ENCODE data around the gene ADARB2. TPM values are rescaled to one million over a fixed set of nuclear protein-coding genes. Genes with fewer than 3 reads are reported as not detected.

ADARB2 gene
- total RNA-seq, 1 donor from 2014 or later, result 1.3 TPM

- no peak for DNase-seq (ENCODE audit: low spot score)
These were observed 543.2 kb downstream of the ADARB2 start for GRCh38 chr10:1194161-1194560.

- no peak for DNase-seq (ENCODE audit: low spot score)
These were observed 543.8 kb downstream of the ADARB2 start for GRCh38 chr10:1193561-1193960.

- no peak for DNase-seq (ENCODE audit: low spot score)
These were observed 545.6 kb downstream of the ADARB2 start for GRCh38 chr10:1191752-1192151.

GRCh38 chr10:1190791-1191490 lies 546.4 kb downstream of the ADARB2 start:
- DNase-seq (ENCODE audit: low spot score), result no peak

GRCh38 chr10:1190052-1190395 lies 547.3 kb downstream of the ADARB2 start:
- DNase-seq (ENCODE audit: low spot score), result no peak

- DNase-seq (ENCODE audit: low spot score), result no peak
These were observed 547.9 kb downstream of the ADARB2 start for GRCh38 chr10:1189166-1190051.

- DNase-seq (ENCODE audit: low spot score), result no peak
These were observed 548.7 kb downstream of the ADARB2 start for GRCh38 chr10:1188558-1189135.

GRCh38 chr10:1187855-1188557 lies 549.3 kb downstream of the ADARB2 start:
- DNase-seq (ENCODE audit: low spot score), result no peak

- no peak for DNase-seq (ENCODE audit: low spot score)
These were observed 550.0 kb downstream of the ADARB2 start for GRCh38 chr10:1187151-1187854.

- no peak for DNase-seq (ENCODE audit: low spot score)
These were observed 550.7 kb downstream of the ADARB2 start for GRCh38 chr10:1186683-1186990.

- no peak for DNase-seq (ENCODE audit: low spot score)
These were observed 551.2 kb downstream of the ADARB2 start for GRCh38 chr10:1185911-1186682.

- no peak for DNase-seq (ENCODE audit: low spot score)
These were observed 552.5 kb downstream of the ADARB2 start for GRCh38 chr10:1184541-1185430.

- DNase-seq (ENCODE audit: low spot score), result no peak
These were observed 553.6 kb downstream of the ADARB2 start for GRCh38 chr10:1183701-1184100.

- DNase-seq (ENCODE audit: low spot score), result no peak
These were observed 554.3 kb downstream of the ADARB2 start for GRCh38 chr10:1183033-1183396.

GRCh38 chr10:1182280-1183032 lies 554.9 kb downstream of the ADARB2 start:
- DNase-seq (ENCODE audit: low spot score), result no peak

- DNase-seq (ENCODE audit: low spot score), result no peak
These were observed 556.5 kb downstream of the ADARB2 start for GRCh38 chr10:1180836-1181235.

- no peak for DNase-seq (ENCODE audit: low spot score)
These were observed 557.1 kb downstream of the ADARB2 start for GRCh38 chr10:1180071-1180730.

- no peak for DNase-seq (ENCODE audit: low spot score)
These were observed 557.8 kb downstream of the ADARB2 start for GRCh38 chr10:1179346-1180070.

Data from mucosa of gallbladder (tissue), 1 donor.